GM18858 (cell line): Measurements from ENCODE around the gene ZAR1.
"Not testable (repeated sequence)": the region's sequence is repeated elsewhere in the genome, so short reads cannot be mapped to it uniquely, and the experiment has no call there.

Experiments
- ATAC-seq: cut with Tn5 transposase; IDR thresholded peaks from one replicate; pipeline ENCODE4 v1.9.1; 2021; ENCODE audit not compliant: unreplicated experiment

Gene ZAR1, protein sequence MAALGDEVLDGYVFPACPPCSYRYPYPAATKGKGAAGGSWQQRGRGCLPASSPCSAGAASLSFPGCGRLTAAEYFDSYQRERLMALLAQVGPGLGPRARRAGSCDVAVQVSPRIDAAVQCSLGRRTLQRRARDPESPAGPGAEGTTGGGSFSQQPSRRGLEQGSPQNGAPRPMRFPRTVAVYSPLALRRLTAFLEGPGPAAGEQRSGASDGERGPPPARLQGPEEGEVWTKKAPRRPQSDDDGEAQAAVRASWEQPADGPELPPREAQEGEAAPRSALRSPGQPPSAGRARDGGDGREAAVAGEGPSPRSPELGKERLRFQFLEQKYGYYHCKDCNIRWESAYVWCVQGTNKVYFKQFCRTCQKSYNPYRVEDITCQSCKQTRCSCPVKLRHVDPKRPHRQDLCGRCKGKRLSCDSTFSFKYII

DNA sequence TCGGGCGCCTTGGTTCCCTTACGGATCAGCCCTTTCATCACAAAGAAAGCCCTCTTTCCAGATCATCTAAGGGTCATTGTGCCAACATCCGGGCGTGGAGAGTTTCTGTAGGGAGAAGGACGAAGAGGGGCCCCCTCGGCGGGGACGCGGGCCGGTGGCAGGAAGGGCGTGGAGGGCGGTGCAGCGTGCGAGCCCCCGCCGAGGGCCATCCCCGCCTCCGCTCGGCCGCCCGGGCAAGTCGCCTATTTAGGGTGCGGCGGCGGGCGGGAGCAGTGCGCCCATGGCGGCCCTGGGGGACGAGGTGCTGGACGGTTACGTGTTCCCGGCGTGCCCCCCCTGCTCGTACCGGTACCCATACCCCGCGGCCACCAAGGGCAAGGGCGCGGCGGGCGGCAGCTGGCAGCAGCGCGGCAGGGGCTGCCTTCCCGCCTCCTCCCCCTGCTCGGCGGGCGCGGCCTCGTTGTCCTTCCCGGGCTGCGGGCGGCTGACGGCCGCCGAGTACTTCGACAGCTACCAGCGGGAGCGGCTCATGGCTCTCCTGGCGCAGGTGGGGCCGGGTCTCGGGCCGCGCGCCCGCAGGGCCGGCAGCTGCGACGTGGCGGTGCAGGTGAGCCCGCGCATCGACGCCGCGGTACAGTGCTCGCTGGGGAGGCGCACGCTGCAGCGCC, at the start of gene ZAR1:
Gene ZAR1 (plus strand): TSS at position 241 of the 668 bp plus-strand sequence. CDS start 40 bp downstream, at position 281.
- no peak for ATAC-seq

DNA sequence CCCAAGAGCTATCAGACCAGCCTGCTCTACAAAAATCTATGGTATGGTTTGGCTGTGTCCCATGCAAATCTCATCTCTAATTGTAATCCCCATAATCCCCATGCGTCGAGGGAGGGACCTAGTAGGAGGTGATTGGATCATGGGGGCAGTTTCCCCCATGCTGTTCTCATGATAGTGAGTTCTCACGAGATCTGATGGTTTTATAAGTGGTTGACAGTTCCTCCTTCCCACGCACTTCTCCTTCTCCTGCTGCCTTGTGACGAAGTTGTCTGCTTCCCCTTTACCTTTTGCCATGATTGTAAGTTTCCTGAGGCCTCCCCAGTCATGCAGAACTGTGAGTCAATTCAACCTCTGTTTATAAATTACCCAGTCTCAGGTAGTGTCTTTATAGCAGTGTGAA, 49.1 kb upstream of the ZAR1 start:
- ATAC-seq, result not testable (repeated sequence)

DNA sequence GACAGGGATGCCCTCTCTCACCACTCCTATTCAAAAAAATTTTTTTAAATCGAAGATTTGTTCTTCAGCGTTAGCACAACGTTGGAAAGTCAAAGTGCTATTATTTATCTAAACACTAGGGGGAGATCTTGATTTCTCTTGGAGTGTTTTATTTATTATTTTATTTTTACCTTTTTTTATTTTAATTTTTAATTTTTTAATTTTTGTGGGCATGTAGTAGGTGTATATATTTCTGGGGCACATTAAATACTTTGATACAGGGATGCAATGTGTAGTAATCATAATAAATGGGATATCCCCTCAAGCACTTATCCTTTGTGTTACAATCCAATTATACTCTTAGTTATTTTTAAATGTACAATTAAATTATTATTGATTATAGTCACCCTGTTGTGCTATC, 44.3 kb upstream of the ZAR1 start:
- no peak for ATAC-seq

DNA sequence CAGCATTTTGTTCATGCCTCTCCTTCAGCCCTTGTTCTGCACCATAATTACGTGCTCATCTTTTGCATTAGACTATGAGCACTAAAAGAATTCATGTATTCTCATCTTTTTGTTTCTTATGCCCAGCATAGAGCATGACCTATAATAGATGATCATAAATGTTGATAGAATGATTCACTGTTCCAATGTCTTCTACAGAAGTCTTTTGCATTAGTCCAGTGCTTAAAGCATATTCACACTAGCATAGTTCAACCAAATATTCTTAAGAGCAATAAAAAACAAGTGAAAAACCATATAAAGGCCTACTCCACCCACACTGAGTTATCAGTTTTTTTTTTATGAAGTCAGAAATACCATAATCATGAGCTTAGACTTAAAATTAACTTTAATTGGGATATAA, 43.4 kb upstream of the ZAR1 start:
- no peak for ATAC-seq

DNA sequence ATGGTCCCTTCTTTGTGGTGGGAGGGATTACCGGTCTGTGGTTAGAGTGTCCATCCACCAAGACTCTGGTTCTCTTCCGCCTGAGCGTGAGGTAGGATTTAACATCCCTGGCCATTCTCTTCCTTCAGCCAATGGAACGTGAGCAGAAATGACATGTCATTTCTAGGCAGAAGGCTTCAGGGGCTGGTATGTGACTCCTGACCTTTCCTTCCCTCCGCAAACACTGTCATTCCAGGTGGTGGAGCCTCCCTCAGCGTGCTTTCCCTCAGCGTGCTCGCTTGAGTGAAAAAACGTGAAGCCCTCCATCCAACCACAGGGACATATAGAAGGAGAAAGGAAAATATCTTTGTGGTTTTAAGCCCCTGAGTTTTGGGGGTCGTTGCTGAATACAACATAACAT, 40.9 kb upstream of the ZAR1 start:
- no peak for ATAC-seq

DNA sequence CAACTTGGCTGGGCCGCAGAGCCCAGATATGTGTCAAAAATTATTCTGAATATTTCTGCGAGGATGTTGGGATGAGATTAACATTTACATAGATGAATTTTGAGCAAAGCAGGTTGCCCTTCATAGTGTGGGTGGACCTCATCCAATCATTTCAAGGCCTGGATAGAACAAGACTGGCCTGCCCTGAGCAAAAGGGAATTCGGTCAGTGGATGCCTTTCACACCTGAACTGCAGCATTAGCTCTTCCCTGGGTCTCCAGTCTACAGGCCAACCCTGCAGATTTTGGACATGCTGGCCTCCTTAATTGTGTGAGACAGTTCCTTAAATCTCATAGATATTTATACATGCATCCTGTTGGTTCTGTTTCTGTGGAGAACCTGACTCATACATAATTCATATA, 39.3 kb upstream of the ZAR1 start:
- ATAC-seq, result no peak

DNA sequence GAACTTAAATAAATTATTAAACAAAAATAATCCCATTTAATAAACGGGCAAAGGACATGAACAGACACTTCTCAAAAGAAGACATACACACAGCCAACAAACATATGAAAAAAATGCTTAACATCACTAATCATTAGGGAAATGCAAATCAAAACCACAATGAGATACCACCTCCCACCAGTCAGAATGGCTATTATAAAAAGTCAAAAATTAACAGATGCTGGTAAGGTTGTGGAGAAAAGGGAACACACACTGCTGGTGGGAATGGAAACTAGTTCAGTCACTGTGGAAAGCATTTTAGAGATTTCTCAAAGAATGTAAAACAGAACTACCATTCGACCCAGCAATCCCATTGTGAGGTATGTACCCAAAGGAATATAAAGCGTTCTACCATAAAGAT, 38.4 kb upstream of the ZAR1 start:
- ATAC-seq, result not testable (repeated sequence)

DNA sequence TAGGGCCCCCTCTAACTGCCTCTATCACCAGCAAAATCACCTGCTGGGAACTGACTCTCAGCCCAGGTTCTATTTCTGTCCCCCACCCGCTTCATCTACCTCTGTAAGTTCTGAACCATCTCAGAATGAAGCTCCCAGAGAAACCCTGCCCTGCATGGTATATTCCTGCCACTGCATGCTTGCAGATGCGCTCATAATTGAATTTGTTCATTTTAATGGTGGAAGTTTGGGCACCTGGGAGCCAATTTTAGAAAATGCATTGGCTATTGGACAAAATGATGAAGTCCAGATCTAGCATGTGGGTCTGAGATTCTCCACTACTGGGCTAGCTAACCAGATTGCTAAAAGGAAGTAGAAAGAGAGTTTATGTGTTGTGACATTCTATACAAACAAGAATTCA, 35.5 kb upstream of the ZAR1 start:
- no peak for ATAC-seq

DNA sequence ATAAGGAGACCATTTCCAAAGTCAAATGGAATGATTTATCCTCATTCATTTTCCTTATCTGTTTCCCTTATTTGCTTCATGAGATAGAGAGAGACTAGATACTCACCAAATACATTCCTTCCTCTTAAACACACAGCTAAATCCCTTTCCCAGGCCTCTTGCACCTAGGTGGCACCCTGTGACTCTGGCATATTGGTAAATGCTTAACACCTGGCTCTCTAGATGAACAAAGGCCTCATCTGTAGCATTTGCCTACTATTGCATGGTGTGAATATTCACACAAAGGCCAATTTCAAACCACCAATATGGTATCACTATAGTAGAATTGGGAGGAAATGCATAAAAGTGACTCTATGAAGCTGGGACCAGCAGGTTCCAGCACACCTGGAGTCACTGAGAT, 29.1 kb upstream of the ZAR1 start:
- no peak for ATAC-seq

DNA sequence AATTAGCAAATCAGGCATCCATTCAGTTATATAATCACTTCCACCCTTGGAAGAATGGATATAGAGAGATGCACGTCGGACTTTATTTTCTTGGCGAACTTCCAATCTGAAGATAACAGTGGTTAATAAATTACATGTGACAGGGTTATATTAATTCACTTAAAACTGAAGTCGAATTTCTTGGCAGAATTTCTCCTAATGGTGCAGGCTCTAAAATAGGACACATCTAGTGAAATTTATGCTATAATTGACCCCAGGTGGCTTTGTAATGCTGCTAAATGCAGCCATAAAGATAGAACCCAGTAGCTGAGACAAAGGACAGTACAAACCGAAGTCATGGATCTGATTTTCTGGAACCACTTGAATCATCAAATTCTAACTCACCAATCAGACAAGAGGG, 27.7 kb upstream of the ZAR1 start:
- ATAC-seq, result no peak

DNA sequence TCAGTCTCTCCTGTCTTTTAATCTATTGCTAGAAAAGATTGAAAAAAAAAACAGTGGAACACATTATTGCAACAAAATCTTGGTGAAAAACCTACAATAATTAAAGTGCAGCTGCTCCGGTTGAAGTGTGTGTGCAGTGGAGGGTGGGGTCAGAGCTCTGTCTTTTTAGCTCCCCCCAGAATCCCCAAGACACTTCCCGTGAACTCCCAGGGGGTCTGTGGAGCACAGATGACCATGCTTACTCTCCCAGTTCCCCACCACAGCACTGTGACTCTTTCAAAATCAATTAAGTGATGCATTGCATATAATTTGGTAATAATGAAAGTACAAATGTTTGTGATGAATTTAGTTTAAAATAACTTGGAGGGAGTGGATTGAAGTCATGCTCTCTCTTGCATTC, 22.6 kb upstream of the ZAR1 start:
- no peak for ATAC-seq

DNA sequence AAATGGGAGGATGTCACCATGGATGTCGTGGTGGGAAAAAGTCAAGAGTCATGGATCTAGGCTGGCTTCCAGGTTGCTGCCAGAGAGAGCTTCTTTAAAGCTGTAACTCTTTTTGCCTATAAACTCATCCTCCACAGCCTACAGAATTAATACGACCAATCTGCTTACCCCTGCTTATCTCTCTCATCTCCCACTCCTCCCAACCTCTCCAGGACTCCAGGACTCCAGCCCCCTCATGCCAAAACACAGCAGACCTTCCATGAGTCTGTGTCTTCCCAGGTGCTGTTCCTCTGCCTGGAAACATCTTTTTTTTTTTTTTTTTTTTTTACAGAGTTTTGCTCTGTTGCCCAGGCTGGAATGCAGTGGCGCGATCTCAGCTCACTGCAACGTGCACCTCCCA, 22.2 kb upstream of the ZAR1 start:
- ATAC-seq, result no peak

DNA sequence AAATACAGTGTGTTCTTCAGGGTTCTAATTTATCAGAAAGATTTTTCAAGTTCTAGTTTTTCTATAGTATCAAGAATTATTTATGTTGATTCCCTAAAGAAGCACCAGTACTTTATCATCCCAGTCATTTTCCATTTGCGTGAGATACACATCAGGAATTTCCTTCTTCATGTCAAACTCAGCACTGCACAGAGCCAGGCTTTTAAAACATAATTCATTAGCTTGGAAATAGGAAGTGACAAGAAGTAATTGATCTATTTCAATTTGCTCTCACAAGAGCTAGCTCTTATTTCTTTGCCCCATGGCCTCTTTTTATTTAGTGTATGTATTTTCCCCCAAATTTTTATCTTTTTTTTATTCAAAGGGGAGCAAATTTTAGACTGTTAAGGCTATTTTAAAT, 19.9 kb upstream of the ZAR1 start:
- no peak for ATAC-seq

DNA sequence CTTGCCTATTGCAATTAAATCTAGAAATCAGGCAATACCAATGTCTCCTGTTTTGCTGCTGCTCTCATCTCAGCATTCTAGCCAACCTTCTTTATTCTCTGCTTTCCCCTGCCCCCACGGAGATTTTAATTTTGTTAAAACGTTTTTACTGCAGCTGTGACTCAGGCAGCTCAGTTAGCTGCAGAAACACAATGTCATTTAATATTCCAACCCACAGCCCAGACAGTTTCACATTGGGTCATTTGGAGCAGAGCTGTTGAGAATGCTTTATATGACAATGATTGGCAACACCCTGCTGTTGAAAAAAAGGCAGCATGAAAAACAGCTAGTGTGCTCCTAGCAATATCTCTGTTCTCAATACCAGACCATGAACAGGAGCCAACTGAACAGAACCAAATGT, 19.5 kb upstream of the ZAR1 start:
- ATAC-seq, result no peak

DNA sequence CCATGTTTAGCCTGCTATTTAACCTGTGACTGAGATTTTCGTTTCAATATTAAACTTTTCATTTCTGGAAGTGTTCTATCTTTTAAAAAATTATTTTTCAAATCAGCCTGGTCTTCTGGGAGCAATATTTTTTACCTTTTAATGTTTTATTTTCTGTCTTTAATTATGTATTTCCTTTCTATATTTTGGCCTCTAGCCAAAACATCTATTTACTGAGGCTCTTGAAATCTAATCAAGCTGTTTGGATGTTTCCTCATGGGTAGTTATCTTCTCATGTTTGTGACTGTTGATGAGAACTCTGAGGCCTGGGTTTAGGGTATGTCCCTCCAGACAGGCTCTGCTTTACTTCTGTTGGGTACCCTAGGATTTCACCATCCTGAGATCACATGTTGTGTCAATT, 17.3 kb upstream of the ZAR1 start:
- no peak for ATAC-seq

DNA sequence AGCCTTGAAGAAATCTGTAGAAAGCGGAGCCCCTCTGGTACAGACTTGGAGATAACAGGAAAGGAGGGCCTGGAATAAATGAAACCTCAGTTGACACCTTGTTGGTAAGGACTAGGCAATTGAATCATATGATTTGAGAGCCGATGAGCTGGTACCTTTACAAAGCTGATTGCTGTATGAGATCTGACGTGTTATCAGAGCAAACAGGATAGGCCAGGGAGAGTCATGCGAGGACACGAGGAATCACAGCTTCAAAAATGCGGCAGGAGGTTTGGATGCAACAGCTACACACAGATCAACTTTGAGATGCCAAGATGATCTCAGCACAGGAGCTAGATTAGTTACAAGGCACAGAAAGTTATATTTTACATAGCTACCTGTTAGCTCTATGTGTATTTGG, 14.3 kb upstream of the ZAR1 start:
- no peak for ATAC-seq

DNA sequence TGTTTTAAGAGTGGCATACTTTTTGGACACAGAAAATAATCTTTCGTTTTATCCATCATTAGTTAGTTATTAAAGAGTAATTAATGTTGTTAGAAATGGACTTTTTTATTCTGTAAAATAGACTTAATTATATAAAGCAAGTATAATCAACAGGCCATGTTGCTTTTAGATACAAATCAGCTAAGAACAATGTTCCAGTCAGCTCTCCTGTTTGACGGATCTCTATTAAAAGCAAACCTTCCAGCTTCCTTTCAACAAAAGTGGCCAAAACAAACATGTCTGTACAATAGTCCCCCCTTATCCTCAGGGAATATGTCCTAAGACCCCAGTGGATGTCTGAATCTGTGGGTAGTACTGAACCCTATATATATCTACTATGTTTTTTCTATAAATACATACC, 11.8 kb upstream of the ZAR1 start:
- no peak for ATAC-seq

DNA sequence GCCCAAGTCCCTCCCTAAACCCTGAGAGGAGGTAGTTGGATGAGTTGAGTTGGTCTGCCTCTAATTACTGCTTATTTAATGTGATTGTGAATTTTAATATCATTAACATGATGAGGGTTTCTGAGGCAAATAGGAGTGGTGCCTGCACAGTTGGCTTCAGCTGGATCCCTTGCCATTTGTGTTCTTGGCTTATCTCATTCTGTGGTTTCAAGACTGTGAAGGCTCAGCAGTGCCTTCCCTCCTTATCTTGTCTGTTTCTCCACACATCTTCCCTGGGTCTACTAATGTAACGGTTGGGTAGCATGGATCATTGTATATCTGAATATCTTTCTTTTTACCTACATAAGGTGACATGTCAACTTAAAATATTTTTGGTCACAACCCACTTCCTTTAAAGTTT, 8.5 kb upstream of the ZAR1 start:
- ATAC-seq, result no peak

DNA sequence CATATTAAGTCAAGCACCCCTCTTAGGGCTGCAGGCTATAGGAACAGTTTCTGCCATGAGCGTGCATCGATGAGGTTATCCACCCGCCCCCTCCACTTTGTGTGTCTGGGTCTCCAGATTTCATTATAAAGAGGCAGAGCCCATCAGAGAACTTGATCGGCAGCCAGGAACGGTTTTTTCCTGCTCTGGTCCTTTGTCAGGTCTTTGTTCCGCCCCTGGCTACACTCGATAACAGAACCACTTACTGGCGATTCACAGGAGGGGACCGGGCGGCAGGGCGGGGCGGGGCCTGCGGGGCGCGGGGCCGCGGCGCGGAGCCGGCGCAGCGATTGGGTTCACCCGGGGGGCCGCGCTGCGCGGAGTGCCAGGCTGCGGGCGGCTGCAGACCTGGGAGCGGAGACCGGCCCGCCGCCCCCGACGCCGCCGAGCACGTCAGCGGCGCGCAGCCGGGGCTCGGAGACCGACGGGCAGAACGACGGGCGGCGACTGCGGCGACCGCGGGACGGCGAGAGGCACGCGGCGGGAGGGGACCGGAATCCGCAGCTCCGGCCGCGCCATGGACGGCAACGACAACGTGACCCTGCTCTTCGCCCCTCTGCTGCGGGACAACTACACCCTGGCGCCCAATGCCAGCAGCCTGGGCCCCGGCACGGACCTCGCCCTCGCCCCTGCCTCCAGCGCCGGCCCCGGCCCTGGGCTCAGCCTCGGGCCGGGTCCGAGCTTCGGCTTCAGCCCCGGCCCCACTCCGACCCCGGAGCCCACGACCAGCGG, 6.9 kb upstream of the ZAR1 start, which contains the start of gene SLC10A4:
Gene SLC10A4 (plus strand): TSS at position 338 of the 771 bp plus-strand sequence. CDS start 219 bp downstream, at position 557.
- no peak for ATAC-seq

DNA sequence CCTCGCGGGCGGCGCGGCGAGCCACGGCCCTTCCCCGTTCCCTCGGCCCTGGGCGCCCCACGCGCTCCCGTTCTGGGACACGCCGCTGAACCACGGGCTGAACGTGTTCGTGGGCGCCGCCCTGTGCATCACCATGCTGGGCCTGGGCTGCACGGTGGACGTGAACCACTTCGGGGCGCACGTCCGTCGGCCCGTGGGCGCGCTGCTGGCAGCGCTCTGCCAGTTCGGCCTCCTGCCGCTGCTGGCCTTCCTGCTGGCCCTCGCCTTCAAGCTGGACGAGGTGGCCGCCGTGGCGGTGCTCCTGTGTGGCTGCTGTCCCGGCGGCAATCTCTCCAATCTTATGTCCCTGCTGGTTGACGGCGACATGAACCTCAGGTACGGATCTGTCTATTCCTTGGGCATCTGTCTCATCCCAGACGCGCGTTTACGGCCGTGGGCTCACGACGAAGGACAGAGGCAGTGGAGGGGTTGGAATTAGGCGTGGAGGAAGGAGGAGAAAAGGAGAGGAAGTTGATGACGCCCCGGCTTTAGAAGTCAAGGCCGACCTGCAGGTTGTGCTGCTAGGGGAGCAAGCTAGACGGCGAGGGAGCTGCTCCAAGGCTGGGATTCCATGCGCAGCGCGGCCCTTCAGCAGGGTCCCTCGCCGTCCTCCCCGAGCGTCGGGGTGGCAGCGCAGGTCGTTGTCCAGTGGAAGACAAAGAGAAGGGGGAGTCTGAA, 6.1 kb upstream of the ZAR1 start:
- no peak for ATAC-seq

DNA sequence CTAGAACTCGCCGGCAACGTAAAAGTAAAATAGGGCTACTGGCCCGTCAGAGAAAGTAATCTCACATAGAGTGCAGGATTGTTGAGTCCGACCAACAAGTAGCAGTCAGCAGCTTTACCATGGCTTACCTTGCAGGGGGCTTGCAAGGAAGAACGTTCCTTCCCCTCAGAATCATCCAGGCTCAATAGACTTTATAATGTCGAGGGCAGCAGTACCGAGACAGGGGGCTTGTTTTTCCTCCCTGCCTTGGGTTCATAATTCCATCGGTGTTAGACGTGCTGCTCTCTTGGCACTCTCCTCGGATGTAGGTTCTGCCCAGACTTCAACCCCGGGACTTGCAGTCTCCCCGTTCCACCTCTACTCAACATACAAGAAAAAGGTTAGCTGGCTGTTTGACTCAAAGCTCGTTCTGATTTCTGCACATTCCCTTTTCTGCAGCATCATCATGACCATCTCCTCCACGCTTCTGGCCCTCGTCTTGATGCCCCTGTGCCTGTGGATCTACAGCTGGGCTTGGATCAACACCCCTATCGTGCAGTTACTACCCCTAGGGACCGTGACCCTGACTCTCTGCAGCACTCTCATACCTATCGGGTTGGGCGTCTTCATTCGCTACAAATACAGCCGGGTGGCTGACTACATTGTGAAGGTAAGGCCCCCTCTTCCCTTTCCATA, 5.4 kb upstream of the ZAR1 start:
- ATAC-seq, result no peak
